ENCODE data around the gene MACROD2.

The MACROD2 gene

GRCh38 chr20:14142964-14143627, 147.8 kb downstream of the MACROD2 start:
- H3K9me2 ChIP-seq (replicated peaks; ENCODE audit: insufficient read depth, low read length) = no peaks in the 10 kb centered on the region
- no peak overlapping the region for H3K4me3 ChIP-seq (ENCODE audit: insufficient read depth, low read length, poor library complexity, severe bottlenecking)
- TF ChIP-seq CTCF (IDR thresholded peaks at IDR 0.05; ENCODE audit: insufficient read depth, low read length, poor library complexity, severe bottlenecking) (no peak), EZH2phosphoT487 (conservative IDR thresholded peaks at IDR 0.05; ENCODE audit: low read length) (no peak)
- H3K9ac ChIP-seq (ENCODE audit: low read length) = no peak overlapping the region
- H3K27me3 ChIP-seq (ENCODE audit: low read length) = no peaks in the 10 kb centered on the region
- H2AFZ ChIP-seq (ENCODE audit: low read depth, low read length, severe bottlenecking) = no peak overlapping the region
- no peaks in the 10 kb centered on the region for H3K36me3 ChIP-seq (ENCODE audit: low read length)
- H3K27ac ChIP-seq (ENCODE audit: low read depth, low read length) = no peak overlapping the region
- no peaks in the 10 kb centered on the region for H3K9me3 ChIP-seq (ENCODE audit: insufficient read depth, low read length)
- no peak overlapping the region for H3K4me2 ChIP-seq (ENCODE audit: low read depth, low read length, poor library complexity, severe bottlenecking)
- H3K79me2 ChIP-seq (ENCODE audit: insufficient read depth, low read length) = no peaks in the 10 kb centered on the region
- no peaks in the 10 kb centered on the region for H4K20me1 ChIP-seq (ENCODE audit: low read depth, low read length)
- no peaks in the 10 kb centered on the region for H3F3A ChIP-seq (ENCODE audit: insufficient read depth)

DNA sequence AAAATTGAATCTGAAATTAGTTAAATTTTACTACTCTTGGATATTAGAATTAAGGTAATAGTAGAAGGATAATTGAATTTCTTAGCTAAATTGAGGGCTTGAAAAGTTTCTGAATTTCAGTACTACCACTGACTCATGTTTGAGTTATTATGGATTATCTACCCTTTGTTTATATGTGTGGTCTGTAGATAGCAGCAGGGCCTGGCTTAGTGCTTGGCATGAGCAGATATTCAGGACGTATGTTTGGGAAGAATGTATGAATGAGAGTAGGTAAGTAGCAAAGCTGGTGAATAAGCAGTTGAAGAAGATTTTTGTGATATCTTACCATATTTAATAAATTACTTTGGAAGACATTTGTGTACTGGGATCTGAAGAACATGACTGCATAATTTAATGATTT, 152.7 kb downstream of the MACROD2 start:
- Histone ChIP-seq H3K36me3 (ENCODE audit: low read length) (no peaks in the 10 kb centered on the region), H3K27ac (ENCODE audit: low read depth, low read length) (no peak overlapping the region), H3K4me3 (ENCODE audit: insufficient read depth, low read length, poor library complexity, severe bottlenecking) (no peak overlapping the region), H4K20me1 (ENCODE audit: low read depth, low read length) (no peaks in the 10 kb centered on the region), H3K79me2 (ENCODE audit: insufficient read depth, low read length) (no peaks in the 10 kb centered on the region), H3K9me2 (replicated peaks; ENCODE audit: insufficient read depth, low read length) (no peaks in the 10 kb centered on the region), H3K27me3 (ENCODE audit: low read length) (no peaks in the 10 kb centered on the region), H3K9ac (ENCODE audit: low read length) (no peak overlapping the region), H3F3A (ENCODE audit: insufficient read depth) (no peaks in the 10 kb centered on the region), H3K4me2 (ENCODE audit: low read depth, low read length, poor library complexity, severe bottlenecking) (no peak overlapping the region), H3K9me3 (ENCODE audit: insufficient read depth, low read length) (no peaks in the 10 kb centered on the region), H2AFZ (ENCODE audit: low read depth, low read length, severe bottlenecking) (no peak overlapping the region)
- TF ChIP-seq EZH2phosphoT487 (conservative IDR thresholded peaks at IDR 0.05; ENCODE audit: low read length) = no peak
- TF ChIP-seq CTCF (IDR thresholded peaks at IDR 0.05; ENCODE audit: insufficient read depth, low read length, poor library complexity, severe bottlenecking) = no peak

GRCh38 chr20:14155361-14155760, 160.0 kb downstream of the MACROD2 start:
- H2AFZ ChIP-seq (ENCODE audit: low read depth, low read length, severe bottlenecking) = no peak overlapping the region
- H3K36me3 ChIP-seq (ENCODE audit: low read length) = no peaks in the 10 kb centered on the region
- no peaks in the 10 kb centered on the region for H4K20me1 ChIP-seq (ENCODE audit: low read depth, low read length)
- TF ChIP-seq CTCF (IDR thresholded peaks at IDR 0.05; ENCODE audit: insufficient read depth, low read length, poor library complexity, severe bottlenecking) = no peak
- no peak for TF ChIP-seq EZH2phosphoT487 (conservative IDR thresholded peaks at IDR 0.05; ENCODE audit: low read length)
- no peaks in the 10 kb centered on the region for H3K9me3 ChIP-seq (ENCODE audit: insufficient read depth, low read length)
- H3K27ac ChIP-seq (ENCODE audit: low read depth, low read length) = no peak overlapping the region
- no peak overlapping the region for H3K4me3 ChIP-seq (ENCODE audit: insufficient read depth, low read length, poor library complexity, severe bottlenecking)
- no peaks in the 10 kb centered on the region for H3K9me2 ChIP-seq (replicated peaks; ENCODE audit: insufficient read depth, low read length)
- no peak overlapping the region for H3K4me2 ChIP-seq (ENCODE audit: low read depth, low read length, poor library complexity, severe bottlenecking)
- H3K9ac ChIP-seq (ENCODE audit: low read length) = no peak overlapping the region
- no peaks in the 10 kb centered on the region for H3F3A ChIP-seq (ENCODE audit: insufficient read depth)
- no peaks in the 10 kb centered on the region for H3K27me3 ChIP-seq (ENCODE audit: low read length)
- H3K79me2 ChIP-seq (ENCODE audit: insufficient read depth, low read length) = no peaks in the 10 kb centered on the region
